ACC112 (cell line): ENCODE measurements around the gene NCCRP1.

Experiments used
- H2AFZ ChIP-seq: fragments of 200-600 bp; sonication (generic); one replicate; pipeline ENCODE4 v1.6.0; 2017; ENCODE audit warnings: antibody characterized with exemption, low read length; ENCODE audit not compliant: unreplicated experiment
- H3K27ac ChIP-seq: fragments of 200-600 bp; sonication (generic); 2 replicates; pipeline ENCODE4 v1.5.1; 2014; ENCODE audit warnings: low read depth, mild to moderate bottlenecking, antibody characterized with exemption, low read length, moderate library complexity
- H3K27me3 ChIP-seq: fragments of 200-600 bp; sonication (generic); 2 replicates; pipeline ENCODE4 v1.6.1; 2014; ENCODE audit warnings: mild to moderate bottlenecking, antibody characterized with exemption, low read length, moderate library complexity, mixed read lengths; ENCODE audit not compliant: insufficient read depth
- H3K36me3 ChIP-seq: fragments of 200-600 bp; sonication (generic); 2 replicates; pipeline ENCODE4 v1.6.1; 2016; ENCODE audit warnings: mild to moderate bottlenecking, antibody characterized with exemption, low read length, moderate library complexity, mixed read lengths; ENCODE audit not compliant: insufficient read depth
- H3K4me1 ChIP-seq: fragments of 200-600 bp; sonication (generic); one replicate; pipeline ENCODE4 v1.6.1; 2016; ENCODE audit warnings: low read length, mixed read lengths; ENCODE audit not compliant: insufficient read depth, unreplicated experiment, control insufficient read depth
- H3K4me3 ChIP-seq: fragments of 200-600 bp; sonication (generic); 2 replicates; pipeline ENCODE4 v1.5.1; 2014; ENCODE audit warnings: mild to moderate bottlenecking, low read depth, low read length
- H3K79me2 ChIP-seq: fragments of 200-600 bp; sonication (generic); one replicate; pipeline ENCODE4 v1.6.0; 2016; ENCODE audit warnings: low read length; ENCODE audit not compliant: control insufficient read depth, unreplicated experiment, insufficient read depth

Gene NCCRP1, protein sequence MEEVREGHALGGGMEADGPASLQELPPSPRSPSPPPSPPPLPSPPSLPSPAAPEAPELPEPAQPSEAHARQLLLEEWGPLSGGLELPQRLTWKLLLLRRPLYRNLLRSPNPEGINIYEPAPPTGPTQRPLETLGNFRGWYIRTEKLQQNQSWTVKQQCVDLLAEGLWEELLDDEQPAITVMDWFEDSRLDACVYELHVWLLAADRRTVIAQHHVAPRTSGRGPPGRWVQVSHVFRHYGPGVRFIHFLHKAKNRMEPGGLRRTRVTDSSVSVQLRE

DNA sequence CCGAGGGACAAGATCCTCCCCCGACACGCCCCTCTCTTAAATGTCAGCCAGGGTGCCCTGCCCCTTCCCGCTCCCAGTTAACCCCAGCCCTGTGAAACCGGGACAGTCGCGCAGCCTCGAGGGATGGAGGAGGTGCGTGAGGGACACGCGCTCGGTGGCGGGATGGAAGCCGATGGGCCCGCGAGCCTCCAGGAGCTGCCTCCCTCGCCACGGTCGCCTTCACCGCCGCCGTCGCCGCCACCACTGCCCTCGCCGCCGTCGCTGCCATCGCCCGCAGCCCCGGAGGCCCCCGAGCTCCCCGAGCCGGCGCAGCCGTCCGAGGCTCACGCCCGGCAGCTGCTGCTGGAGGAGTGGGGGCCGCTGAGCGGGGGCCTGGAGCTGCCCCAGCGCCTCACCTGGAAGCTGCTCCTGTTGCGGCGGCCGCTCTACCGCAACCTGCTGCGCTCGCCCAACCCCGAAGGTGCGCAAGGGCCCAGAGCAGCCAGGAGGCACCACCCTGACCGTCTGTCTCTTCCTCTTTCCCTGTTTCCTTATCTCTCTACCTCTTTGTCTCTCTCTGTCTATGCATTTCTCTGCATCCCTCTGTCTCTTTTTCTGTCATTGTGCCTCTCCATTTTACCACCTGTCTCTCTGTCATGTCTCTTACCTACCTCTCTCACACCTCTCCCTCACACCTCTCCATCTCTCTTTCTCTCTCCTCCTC, at the start of gene NCCRP1:
Gene NCCRP1 (plus strand): TSS at position 105 of the 703 bp plus-strand sequence. CDS start 19 bp downstream, at position 124.
- Histone ChIP-seq H3K27ac (no peak within 1 kb of the TSS), H3K4me1 (peaks cover 4% of the 10 kb centered on the region), H3K4me3 (peak within 1 kb of the TSS; percentile 47; the same call in 1 of the 2 replicates), H3K79me2 (no peaks in the 10 kb centered on the region), H2AFZ (no peak within 1 kb of the TSS), H3K27me3 (peaks cover 30% of the 10 kb centered on the region), H3K36me3 (no peaks in the 10 kb centered on the region)

DNA sequence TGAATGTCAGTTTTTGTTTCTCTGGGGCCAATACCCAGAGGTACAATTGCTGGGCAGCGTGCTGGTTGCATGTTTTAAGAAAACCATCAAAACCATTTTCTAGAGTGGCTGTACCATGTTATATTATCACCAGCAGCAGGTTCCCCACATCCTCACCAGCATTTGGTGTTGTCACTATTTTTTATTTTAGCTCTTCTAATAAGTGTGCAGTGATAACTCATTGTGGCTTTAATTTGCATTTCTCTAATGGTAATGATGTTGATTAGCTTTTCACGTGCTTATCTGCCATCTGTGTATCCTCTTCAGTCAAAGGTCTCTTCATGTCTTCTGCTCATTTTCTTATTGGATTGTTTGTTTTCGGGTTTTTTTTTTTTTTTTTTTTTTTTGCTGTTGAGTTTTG, 49.3 kb upstream of the NCCRP1 start:
- Histone ChIP-seq H2AFZ (no peak overlapping the region), H3K79me2 (peaks cover 15% of the 10 kb centered on the region), H3K4me1 (no peaks in the 10 kb centered on the region), H3K27me3 (no peaks in the 10 kb centered on the region), H3K36me3 (peaks cover 3% of the 10 kb centered on the region; the same call in 1 of the 2 replicates), H3K27ac (no peak overlapping the region), H3K4me3 (no peak overlapping the region)

DNA sequence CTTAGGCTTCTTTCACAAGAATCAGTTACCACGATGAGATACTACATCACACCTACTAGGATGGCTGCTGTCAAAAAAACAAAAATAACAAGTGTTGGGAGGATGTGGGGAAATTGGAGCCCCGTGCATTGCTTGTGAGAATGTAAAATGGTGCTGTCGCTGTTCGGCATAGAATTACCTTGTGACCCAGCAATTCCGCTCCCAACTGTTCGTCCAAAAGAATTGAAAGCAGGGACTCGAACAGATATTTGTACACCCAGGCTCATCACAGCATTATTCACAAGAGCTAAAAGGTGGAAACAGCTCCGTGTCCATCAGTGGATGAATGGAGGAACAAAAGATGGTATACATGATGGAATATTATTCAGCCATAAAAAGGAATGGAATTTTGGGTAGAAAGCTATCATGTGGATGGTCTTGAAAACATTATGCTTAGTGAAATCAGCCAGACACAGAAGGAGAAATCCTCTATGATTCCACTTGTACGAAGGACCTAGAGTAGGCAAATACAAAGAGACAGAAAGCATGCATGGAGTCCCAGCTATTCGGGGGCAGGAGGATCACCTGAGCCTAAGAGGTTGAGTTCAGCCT, 47.7 kb upstream of the NCCRP1 start:
- peaks cover 3% of the 10 kb centered on the region; the same call in 1 of the 2 replicates for H3K36me3 ChIP-seq
- no peaks in the 10 kb centered on the region for H3K27me3 ChIP-seq
- no peak overlapping the region for H2AFZ ChIP-seq
- no peak overlapping the region for H3K27ac ChIP-seq
- no peak overlapping the region for H3K4me3 ChIP-seq
- H3K4me1 ChIP-seq = no peaks in the 10 kb centered on the region
- H3K79me2 ChIP-seq = peaks cover 10% of the 10 kb centered on the region

GRCh38 chr19:39150235-39150634, 46.5 kb upstream of the NCCRP1 start:
- no peaks in the 10 kb centered on the region for H3K4me1 ChIP-seq
- peaks cover 3% of the 10 kb centered on the region; the same call in 1 of the 2 replicates for H3K36me3 ChIP-seq
- no peak overlapping the region for H2AFZ ChIP-seq
- no peak overlapping the region for H3K4me3 ChIP-seq
- no peaks in the 10 kb centered on the region for H3K27me3 ChIP-seq
- H3K27ac ChIP-seq = no peak overlapping the region
- peaks cover 11% of the 10 kb centered on the region for H3K79me2 ChIP-seq

DNA sequence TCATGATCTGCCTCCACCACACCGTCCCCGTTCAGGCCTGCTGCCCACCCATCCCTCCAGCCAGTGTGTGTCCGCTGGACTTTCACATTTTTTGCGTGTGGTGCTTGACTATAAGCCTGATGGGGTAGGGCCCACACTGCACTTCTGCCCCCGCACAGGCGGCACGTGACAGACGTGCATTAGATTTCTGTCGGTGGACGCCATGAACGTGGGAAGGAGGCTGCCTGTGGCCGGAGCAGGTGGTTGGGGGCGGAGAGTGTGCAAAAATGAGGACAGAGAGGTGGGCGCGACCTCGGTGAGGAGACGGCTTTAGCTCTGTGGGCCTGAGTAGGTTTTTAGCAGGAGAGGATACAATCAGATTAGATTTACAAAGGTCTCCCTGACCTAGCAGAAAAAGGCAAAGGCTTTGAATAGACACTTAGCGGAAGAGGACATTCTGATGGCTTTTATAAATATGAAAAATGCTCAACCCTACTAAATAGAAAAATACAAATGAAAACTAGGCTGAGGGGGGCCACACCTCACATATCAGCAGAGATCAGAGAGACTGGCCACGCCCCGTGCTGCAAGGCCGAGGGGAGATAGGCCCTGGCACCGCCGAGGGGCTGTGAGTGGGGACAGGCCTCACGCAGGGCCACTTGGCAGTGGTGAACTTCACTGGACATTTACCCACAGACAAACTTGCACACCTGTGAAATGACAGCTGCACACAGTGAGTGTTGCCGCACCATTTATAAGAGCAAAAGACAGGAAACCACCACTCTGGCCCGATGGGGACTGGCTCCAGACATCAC, 45.8 kb upstream of the NCCRP1 start:
- Histone ChIP-seq H3K27me3 (no peaks in the 10 kb centered on the region), H3K4me3 (no peak overlapping the region), H3K27ac (no peak overlapping the region), H2AFZ (no peak overlapping the region), H3K4me1 (no peaks in the 10 kb centered on the region), H3K79me2 (peaks cover 10% of the 10 kb centered on the region), H3K36me3 (peaks cover 3% of the 10 kb centered on the region; the same call in 1 of the 2 replicates)

GRCh38 chr19:39152066-39152465, 44.7 kb upstream of the NCCRP1 start:
- Histone ChIP-seq H3K79me2 (peaks cover 5% of the 10 kb centered on the region), H3K27ac (no peak overlapping the region), H3K4me1 (peaks cover 5% of the 10 kb centered on the region), H3K27me3 (no peaks in the 10 kb centered on the region), H3K36me3 (peaks cover 3% of the 10 kb centered on the region; the same call in 1 of the 2 replicates), H2AFZ (no peak overlapping the region), H3K4me3 (no peak overlapping the region)

- Histone ChIP-seq H3K27ac (no peak overlapping the region), H3K27me3 (no peaks in the 10 kb centered on the region), H2AFZ (no peak overlapping the region), H3K4me1 (peaks cover 5% of the 10 kb centered on the region), H3K4me3 (no peak overlapping the region), H3K79me2 (peaks cover 9% of the 10 kb centered on the region), H3K36me3 (peaks cover under 1% of the 10 kb centered on the region; the same call in 1 of the 2 replicates)
Measured at GRCh38 chr19:39154100-39154628, 42.6 kb upstream of the NCCRP1 start.

DNA sequence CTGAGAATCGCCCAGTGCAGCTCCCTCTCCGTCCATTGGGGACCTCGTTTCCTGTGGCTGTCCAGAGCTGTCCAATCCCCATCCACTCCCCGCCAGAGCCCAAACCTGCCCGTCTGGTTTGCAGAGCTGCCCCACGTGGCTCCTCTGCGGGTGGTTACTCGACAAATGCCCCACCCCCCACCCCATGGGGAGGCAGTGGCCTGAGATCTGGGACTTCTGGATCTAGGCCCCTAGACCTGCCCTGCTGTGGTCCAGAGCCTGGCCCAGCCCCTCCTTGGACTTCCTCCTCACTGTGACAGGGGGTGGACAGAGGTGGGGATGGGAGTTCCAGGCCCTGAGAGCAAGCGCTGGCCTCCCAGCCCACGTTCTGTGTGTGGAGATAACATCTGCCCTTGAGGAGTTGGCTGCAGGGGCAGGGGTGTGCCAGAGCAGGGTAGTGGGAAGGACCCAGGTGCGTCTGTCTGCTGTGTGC, 42.1 kb upstream of the NCCRP1 start:
- Histone ChIP-seq H3K4me3 (no peak overlapping the region), H3K79me2 (peaks cover 10% of the 10 kb centered on the region), H3K4me1 (peaks cover 5% of the 10 kb centered on the region), H3K27ac (no peak overlapping the region), H3K27me3 (no peaks in the 10 kb centered on the region), H3K36me3 (no peaks in the 10 kb centered on the region), H2AFZ (no peak overlapping the region)

- Histone ChIP-seq H2AFZ (no peak overlapping the region), H3K36me3 (no peaks in the 10 kb centered on the region), H3K27ac (no peak overlapping the region), H3K27me3 (no peaks in the 10 kb centered on the region), H3K79me2 (peaks cover 10% of the 10 kb centered on the region), H3K4me3 (no peak overlapping the region), H3K4me1 (peaks cover 5% of the 10 kb centered on the region)
Measured at GRCh38 chr19:39155114-39155700, 41.6 kb upstream of the NCCRP1 start.

GRCh38 chr19:39155741-39156140, 41.0 kb upstream of the NCCRP1 start:
- Histone ChIP-seq H3K27ac (no peak overlapping the region), H3K79me2 (peaks cover 10% of the 10 kb centered on the region), H2AFZ (no peak overlapping the region), H3K36me3 (no peaks in the 10 kb centered on the region), H3K4me3 (no peak overlapping the region), H3K27me3 (no peaks in the 10 kb centered on the region), H3K4me1 (peaks cover 5% of the 10 kb centered on the region)
